Middle frontal gyrus (tissue), 1 donor: ENCODE data around the gene TAPT1.
"Not testable (repeated sequence)": the region's sequence is repeated elsewhere in the genome, so short reads cannot be mapped to it uniquely, and the experiment has no call there.

Experiments used
- DNase-seq: peaks from one replicate; pipeline ENCODE4 v3.0.0-alpha.2; 2015; ENCODE audit warnings: low spot score; ENCODE audit errors: extremely low spot score

Gene TAPT1

DNA sequence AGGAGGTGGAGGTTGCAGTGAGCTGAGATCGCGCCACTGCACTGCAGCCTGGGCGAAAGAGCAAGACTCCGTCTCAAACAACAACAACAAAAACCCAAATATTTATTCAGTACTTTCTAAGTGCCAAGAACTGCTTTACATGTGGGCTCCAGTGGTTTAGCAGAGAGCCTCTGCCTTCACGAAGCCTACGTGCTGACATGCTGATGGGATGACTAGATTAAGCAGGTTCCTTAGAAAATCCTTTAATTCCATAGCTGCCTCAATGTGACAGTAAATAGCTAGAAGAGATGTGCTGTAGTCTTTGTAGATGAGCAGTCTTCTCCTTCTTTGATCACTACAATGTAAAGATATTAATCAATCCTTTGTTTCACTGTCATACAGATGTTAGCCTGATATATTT, 49.6 kb downstream of the TAPT1 start:
- DNase-seq = no peak

DNA sequence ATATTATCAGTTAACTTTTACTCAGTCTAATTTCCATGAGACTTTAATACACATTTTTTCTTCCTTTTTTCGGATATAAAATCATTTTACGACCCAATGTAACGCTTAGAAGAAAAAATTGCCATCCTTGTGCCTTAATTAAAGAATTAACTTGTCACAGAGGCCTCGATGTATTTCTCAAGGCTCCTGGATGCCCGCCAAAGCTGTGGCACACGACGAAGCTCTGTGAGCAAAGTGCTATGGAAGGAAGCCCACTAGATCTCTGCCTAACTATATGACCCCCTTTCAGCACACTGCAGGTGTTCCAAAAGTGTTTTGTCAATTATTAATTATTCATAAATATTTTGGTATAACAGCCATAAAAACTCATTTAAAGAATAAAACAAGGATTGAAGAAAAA, 54.4 kb downstream of the TAPT1 start:
- DNase-seq = no peak

DNA sequence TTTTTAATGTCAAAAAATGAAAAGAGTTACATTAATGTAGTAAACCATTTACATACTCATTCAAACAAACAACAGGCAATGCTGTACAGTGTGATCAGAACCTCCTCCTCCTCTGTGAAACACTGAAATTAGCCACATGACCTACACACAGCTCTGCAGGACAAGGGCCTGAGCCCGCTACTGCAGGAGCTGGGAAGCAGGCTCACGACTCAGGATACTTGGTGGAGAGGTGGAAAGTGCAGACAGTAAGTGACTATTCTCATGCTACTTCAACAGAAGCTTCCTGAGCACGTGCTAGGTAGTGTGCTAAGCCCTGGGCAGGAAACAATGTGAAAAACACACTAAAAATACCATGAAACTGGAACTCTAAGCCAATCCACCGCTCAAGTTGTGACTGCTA, 56.8 kb downstream of the TAPT1 start:
- no peak for DNase-seq

DNA sequence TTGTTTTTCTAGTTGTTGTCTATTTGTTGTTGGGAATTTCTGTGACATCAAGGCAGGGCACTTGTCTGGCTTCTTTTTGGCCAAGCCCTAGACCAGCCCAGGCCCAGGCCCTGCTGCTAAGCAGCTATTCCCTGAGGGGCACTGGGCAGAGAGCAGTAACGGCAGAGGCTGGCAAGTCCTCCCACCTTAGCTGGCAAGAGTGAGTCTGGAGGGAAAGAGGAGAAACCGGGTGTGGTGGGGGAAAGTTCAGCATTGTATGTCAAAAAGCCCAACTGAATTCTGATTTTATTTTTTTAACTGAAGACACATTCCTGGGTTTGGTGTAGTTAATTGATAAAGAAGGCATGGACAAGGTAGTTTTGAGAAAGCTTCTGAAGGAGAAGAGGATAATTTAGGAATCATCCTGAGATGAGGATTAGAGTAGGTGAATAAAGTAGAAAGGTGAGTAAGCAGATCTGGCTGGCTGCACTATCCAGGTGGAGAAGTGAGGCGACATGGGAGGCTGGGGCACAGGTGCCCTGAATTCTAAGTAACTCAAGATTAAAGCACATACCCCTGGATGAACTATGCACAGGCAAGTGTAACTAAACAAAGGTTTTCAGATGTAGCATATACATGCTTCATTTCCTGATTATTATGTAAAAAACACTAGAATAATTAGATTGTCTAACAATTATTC, 57.4 kb downstream of the TAPT1 start:
- no peak for DNase-seq

DNA sequence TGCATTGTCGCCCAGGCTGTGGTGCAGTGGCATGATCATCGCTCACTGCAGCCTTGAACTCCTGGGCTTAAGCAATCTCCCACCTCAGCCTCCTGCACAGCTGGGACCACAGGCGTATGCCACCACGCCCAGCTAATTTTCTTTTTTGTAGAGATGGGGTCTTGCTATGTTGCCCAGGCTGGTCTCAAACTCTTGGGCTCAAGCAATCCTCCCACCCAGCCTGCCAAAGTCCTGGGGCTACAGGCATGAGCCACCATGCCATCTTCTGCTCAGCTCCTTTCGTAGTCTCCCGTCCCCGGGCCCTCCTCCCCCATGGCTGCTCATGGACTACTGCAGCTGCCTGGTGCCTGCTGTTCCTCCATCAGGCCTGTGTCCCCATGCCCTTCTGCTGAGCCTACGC, 58.1 kb downstream of the TAPT1 start:
- DNase-seq = no peak

DNA sequence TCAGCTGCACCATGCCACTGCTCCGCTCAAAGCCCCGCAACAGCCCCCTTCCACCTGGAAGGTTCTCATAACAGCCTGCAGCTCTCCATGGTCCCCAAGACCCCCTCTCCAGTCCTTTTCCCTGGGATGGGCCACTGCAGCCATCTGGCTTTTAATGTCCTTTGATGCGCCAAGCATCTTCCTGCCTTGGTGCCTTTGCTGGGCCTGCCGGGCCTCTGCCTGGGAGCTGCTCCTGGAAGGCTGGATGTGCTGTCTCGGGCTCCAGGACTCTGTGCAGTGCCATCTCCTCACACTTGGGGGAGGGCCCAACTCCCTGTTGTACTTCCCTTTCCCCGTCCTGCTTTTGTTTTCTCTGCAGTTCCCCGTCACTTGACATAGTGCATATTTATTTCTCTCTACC, 60.3 kb downstream of the TAPT1 start:
- no peak for DNase-seq

DNA sequence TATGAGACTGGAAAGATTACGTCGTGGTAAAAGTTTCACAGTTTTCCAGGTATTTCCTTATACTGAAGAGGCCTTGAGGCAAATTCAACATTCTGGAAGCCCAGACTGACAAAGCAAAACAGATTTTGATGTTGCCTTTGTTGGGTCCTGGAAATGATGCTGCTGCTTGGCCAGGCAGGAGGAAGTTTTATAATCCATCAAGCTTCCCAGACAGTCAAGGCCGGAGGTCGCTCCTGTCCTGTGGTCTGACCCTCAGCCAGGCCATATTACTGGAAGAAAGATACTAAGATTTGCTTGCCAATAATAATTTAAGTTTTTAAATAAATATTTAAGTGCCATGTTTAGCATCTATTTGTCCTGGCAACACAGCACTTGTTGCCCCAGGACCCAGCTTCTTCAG, 63.4 kb downstream of the TAPT1 start:
- no peak for DNase-seq

DNA sequence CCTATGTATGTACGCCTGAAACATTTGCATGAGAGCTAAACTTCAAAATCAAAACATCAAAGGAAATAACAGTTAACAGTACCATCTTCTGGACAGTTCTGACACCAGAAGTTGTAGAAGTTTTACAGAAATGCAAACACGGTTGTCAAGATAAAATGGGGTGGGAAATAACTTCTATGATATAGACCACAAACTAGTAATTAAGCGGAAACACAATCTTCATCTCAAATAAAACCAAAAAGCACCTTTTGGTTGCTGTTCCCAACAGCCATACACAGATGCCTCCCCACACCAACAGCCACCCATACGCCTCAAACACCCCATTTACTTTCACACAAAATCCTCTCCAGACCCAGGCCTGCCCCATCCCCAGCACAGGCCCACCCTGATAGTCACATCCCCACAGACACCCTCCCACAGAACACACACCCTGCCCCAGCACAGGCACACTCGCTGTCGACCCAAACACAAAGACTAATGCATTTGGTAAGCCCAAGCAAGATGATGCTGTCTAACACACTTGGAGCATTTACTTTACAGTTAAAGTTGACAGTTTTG, 64.3 kb downstream of the TAPT1 start:
- no peak for DNase-seq

DNA sequence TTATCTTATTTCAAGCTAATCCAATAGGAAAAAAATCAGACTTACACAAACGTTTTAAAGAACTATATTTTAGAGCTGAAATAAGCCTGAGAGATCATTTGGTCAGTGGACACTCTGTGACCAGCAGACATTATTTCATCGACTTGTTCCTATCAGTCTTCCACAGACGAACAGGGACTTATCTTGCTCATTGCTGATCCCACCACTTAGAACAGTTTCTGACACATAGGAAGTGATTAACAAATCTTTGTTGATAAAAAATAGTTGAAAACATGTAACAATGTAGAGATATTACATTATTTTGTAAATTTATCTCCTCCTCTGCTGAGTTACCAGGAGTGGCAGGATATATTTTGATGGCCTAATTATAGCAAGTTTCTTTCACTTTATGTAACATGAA, 65.8 kb downstream of the TAPT1 start:
- DNase-seq = no peak

DNA sequence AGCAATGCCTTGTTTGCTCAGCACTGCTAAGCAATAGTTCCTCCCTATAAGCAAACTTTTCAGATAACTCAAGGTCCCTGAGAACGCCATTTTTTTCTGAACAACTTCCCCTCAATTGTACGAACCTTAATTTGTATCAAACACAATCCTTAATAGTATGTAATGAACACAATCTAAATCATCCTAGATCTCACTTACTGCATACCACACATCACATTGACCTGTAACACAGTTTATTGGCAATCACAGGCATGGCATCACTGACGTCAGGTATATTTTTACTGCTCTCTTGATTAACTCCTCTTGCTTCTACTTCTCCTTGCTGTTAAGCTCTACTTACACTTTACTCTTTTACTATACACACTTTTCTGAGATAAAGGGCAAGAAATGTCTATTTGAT, 67.0 kb downstream of the TAPT1 start:
- DNase-seq = no peak

DNA sequence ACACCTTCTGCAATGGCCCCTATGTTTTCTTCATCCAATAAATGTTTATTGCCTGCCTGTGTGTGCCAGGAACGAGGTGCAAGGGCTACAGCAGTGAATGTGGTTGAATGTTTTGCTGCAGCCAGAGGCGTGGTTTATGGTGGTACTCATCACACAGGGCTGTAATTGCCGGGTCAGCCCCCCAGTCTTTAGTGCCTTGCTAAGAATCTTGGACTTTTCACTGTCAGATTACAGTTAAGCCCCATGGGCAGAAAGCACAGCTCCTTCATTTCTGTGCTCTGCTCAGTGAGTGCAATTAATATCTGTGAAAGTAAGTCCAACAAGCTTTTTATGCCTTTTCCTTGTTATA, 67.8 kb downstream of the TAPT1 start:
- no peak for DNase-seq

DNA sequence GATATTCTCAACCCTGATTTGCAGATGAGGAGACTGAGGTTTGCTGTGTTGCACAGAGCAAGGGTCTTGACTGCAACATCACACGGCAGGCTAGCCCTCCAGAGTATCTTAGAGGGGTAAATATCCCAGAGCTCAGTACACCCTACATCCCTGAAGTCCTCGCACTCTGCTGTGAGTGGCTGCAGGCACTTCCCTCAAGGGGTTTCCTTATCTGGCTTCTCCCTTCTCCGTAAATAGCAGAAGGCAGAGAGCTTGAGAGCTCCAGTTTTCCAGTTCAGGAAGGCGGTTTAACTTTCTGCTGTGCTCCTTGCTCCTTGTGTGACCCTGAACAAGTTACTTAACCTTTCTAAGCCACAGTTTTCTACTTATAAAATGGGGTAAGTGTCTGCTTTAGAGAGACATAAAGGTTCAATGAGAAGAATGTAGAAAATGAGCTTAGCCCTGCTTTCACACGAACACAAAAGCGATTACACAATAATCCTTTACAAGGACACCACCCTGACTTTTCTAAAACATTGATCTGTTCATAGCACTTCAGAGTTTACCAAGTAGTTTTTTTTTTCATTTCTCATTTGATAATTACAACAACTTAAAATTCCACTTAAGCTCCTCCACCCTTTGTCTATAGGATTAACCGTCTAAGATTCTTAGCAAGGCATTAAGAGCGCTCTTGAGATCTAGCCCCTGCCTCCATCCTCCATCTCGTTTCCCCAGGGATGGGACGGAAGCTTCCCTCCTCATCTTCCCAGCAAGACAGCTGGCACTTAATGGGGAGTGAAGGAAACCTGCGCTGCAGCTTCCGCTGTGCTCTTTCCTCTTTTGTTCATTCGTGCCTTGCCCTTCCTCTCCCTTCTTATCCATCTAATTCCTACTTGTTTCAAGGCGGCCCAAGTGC, 68.4 kb downstream of the TAPT1 start:
- no peak for DNase-seq

DNA sequence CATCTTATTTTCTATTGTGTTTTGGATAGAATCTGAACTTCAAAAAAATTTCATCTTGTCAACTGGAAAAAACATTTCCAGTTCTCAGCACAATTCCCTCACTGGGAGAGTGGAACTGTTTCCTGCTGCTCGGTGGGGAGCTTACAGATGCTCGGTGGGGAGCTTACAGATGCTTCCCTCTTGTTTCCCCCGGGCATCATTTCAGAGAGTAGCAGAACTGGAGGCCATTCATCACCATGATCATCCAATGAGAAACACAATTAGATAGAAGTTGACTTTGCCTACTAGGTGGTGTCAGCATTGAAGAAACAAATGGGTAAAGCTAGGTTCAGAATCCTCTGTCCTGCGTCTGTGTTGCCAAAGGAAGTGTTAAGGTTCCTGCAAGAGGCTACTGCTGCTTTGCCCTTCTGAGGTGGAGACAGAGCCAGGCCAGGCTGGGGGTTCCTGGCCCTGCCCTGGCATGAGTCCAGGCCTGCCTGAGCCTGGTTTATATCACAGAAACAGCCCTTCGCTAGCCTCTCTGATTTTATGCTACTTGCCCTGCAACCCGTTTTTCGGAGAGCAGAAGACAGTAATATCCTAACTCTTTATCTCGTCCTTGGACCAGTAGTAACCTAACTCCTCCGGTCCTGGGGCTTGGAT, 70.6 kb downstream of the TAPT1 start:
- no peak for DNase-seq

DNA sequence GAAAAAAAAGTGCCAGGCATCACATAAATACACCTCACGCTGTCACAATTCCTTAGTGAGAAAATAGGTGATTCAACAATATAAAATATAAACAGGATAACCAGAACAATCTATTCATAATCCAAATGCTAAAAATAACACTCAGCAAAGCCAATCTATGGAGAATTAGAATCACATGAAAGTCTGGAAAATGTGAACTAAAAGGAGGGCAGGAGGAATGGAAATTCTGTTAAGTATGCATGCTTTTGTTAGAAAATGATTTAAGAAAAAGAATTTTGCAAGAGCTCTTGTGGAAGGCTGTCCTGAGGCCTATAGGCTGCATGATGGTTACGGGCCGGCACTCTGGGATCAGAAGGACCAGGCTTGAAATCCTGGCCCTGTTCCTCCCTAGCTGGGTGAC, 71.8 kb downstream of the TAPT1 start:
- DNase-seq = no peak

DNA sequence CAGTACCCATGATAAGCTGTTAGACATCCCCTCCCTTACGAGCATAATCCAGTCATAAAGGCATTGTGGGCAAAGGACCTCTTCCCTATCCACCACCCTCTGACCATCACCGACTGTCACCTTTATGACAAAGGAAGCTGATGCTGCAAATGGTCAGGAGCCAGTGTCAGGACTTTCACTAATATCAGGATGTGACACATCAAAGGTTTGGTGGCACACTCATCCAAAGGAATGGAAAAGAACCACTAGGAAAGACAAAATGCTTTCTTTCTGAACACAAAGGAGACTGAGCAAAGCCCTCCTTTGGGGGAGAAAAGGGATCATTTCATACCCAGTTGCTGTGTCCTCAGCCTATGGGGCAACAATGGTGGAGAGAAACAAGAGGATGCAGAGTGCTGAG, 75.6 kb downstream of the TAPT1 start:
- DNase-seq = no peak

DNA sequence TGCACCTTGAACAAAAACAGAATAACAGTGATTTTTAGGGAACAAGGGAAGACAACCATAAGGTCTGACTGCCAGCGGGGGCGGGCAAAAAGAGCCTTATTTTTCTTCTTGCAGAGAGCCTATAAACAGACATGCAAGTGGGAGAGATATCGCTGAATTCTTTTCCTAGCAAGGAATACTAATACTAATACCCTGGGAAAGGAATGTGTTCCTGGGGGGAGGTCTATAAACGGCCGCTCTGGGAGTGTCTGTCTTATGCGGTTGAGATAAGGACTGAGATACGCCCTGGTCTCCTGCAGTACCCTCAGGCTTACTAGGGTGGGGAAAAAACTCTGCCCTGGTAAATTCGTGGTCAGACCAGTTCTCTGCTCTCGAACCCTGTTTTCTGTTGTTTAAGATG, 81.4 kb downstream of the TAPT1 start:
- DNase-seq = not testable (repeated sequence)

DNA sequence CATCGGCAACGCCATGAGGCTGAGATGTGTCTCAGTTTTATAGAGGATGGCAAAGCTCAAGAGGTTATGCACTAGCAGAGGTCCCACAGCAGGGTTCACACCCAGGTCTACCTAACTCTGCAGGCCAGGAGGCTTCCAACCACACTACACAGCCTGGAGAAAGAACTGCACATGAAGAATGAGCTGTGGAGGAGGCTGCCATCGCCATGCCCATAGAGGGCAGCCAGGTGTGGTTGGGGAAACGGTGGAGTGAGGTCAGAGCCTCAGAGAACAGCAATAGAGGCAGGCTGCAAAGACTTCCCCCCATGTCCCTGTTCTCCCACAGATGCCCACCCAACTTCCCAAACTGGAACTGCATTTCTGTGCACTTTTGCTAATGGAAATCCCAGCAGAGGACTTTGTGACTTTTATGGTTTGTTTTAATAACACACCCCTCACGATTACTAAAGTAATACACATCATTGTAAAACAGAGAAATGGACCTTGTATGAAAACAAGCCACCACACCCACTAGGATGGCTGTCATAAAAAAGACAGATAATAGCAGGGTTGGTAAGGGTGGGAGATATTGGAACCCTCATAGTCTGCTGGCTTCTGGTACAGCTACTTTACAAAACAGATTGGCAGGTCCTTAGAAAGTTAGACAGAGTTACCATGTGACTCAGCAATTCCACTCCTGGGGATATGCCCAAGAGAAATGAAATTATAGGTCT, 83.5 kb downstream of the TAPT1 start:
- no peak for DNase-seq

DNA sequence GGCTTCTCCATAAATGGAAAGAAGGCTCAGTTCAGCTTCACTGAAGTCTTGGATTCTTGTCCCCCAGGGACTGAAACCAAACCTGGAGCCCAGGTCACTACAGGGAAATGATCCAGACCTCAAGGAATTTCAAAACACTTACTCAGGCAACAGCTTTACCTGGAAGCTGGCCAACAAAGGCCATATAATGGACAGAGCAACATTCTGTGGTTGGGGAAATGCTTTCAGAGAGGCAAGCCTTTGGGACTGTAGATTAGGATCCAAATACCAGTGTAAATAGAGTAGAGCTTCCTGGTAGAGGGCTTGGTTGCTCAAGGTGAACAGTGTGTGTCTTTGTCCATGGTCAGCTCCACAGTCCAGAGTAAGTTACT, 85.4 kb downstream of the TAPT1 start:
- no peak for DNase-seq

DNA sequence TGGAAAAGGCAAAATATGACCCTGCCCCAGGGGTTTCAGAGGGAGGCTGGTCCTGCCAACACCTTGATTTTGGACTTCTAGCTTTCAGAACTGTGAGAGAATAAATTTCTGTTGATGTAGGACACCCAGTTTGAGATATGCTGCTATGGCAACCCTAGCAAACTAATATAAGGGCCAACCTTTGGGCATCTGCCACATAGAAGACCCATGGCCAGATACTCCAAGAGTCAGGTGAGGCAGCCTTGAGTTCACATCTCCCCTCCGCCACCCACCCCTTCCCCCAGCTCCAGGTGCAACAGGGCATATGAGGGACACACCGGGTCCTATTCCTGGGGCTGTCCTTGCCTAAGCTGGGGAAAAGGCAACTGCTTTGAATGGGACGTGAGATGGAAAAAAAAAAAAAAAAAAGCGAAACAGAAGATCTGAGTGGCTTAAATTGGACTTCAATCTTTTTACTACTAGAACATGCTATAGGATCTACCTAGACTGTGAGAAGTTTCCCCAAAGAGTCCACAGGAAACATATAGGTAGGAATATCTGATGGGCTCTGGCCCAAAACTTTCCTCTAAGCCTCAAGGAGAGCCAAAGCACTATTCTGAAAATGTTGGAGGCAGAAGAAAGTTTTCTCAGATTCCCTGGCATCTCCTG, 85.9 kb downstream of the TAPT1 start:
- DNase-seq = no peak

DNA sequence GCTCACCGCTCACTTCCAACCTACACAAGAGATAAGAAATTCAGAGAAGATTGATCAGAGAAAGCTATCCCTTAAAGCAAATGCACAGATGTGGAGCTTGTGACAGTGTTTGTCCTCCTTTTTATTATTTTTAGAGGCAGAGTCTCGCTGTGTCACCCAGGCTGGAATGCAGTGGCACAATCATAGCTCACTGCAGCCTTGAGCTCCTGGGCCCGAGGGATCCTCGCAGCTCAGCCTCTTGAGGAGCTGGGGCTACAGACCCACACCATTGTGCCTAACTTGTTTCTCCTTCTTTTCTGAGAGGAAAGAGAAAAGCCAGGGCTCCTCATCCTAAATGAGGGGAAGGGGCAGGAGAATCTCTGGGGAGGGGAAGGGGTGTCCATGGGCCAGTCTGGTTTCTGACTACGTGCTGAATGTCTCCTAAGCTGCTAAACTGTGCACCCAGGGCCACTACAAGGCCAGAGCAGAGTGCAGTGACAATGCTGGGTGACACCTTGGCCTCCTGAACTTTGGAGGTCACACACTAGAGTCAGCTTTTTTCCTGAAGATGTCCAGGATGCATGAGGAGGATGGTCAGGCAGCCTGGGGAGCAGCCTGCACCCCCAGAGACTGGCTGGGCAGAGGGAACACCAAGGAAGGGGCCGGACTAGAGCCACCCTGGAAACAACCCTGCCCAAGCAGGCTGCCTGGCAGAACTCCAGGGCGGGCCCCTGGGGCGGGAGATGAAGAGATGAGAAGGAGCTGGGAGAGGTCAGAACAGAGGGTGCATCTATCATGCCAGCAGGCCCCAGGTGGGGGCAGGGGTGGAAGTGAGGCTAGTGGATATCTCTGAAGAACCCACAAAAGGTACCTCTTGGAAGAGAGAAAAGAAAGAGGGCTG, 87.0 kb downstream of the TAPT1 start:
- DNase-seq = no peak
